ENCODE measurements around the gene NBEA.

The NBEA gene

DNA sequence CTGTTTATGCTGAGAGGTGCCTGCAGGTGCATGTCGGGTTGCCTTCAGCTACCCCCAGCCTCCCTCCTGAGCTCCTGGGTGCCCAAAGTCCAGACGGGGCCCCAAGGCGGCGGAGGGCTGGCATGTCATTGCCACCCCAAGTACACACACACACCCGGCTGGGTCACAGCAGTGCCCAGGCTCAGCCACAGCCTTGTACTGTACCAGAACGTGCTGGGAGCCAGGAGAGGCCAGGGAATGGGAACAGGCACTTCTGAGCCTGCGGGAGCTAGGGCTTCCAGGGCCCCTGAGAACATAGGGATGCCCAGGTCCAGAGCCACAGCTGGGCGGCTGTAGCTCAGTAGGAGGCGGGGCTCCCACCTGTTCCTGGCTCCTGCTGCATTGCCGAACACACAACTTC, 585.4 kb downstream of the NBEA start:
- Histone ChIP-seq H3K27me3 (ENCODE audit: insufficient read depth, poor library complexity, severe bottlenecking) (no peaks in the 10 kb centered on the region), H3K27ac (replicated peaks) (no peak overlapping the region), H3K4me3 (replicated peaks; ENCODE audit: insufficient read depth, low read length) (no peak overlapping the region)
- TF ChIP-seq POLR2AphosphoS5 (IDR thresholded peaks at IDR 0.05; ENCODE audit: low read depth): no peak
- no peak for TF ChIP-seq GABPA (IDR thresholded peaks at IDR 0.05; ENCODE audit: low read depth)
- no peak for TF ChIP-seq SPI1 (IDR thresholded peaks at IDR 0.05; ENCODE audit: borderline replicate concordance, low read depth)
- TF ChIP-seq, protein P1, sequence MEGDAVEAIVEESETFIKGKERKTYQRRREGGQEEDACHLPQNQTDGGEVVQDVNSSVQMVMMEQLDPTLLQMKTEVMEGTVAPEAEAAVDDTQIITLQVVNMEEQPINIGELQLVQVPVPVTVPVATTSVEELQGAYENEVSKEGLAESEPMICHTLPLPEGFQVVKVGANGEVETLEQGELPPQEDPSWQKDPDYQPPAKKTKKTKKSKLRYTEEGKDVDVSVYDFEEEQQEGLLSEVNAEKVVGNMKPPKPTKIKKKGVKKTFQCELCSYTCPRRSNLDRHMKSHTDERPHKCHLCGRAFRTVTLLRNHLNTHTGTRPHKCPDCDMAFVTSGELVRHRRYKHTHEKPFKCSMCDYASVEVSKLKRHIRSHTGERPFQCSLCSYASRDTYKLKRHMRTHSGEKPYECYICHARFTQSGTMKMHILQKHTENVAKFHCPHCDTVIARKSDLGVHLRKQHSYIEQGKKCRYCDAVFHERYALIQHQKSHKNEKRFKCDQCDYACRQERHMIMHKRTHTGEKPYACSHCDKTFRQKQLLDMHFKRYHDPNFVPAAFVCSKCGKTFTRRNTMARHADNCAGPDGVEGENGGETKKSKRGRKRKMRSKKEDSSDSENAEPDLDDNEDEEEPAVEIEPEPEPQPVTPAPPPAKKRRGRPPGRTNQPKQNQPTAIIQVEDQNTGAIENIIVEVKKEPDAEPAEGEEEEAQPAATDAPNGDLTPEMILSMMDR (IDR thresholded peaks at IDR 0.05; ENCODE audit: insufficient read depth, low read length): no peak
- TF ChIP-seq, protein P2, sequence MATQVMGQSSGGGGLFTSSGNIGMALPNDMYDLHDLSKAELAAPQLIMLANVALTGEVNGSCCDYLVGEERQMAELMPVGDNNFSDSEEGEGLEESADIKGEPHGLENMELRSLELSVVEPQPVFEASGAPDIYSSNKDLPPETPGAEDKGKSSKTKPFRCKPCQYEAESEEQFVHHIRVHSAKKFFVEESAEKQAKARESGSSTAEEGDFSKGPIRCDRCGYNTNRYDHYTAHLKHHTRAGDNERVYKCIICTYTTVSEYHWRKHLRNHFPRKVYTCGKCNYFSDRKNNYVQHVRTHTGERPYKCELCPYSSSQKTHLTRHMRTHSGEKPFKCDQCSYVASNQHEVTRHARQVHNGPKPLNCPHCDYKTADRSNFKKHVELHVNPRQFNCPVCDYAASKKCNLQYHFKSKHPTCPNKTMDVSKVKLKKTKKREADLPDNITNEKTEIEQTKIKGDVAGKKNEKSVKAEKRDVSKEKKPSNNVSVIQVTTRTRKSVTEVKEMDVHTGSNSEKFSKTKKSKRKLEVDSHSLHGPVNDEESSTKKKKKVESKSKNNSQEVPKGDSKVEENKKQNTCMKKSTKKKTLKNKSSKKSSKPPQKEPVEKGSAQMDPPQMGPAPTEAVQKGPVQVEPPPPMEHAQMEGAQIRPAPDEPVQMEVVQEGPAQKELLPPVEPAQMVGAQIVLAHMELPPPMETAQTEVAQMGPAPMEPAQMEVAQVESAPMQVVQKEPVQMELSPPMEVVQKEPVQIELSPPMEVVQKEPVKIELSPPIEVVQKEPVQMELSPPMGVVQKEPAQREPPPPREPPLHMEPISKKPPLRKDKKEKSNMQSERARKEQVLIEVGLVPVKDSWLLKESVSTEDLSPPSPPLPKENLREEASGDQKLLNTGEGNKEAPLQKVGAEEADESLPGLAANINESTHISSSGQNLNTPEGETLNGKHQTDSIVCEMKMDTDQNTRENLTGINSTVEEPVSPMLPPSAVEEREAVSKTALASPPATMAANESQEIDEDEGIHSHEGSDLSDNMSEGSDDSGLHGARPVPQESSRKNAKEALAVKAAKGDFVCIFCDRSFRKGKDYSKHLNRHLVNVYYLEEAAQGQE (IDR thresholded peaks at IDR 0.05; ENCODE audit: insufficient replicate concordance, low read depth): no peak
- no peak for DNase-seq (ENCODE audit: low read depth in 1 of 2, low spot score in 1 of 2)

DNA sequence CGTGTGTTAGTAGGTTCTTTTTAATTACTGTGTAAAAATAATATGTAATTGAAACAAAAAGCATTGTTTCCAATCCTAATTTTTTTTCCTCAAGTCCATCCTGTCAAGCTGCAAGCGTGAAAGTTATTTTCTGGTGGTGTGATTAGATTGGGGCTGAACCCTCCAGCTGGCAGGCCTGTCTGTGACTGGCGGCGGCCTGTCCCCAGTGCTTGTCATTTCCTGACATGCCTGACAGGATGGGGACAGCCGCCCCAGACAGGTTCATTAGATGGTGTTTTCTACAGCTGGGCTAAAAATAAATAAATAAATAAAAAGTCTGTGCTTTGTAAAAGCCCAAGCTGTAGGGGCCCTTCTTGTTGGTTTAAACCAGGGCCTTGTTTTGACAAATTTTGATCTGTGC, 588.1 kb downstream of the NBEA start:
- no peak for DNase-seq (ENCODE audit: low read depth in 1 of 2, low spot score in 1 of 2)
- H3K4me3 ChIP-seq (replicated peaks; ENCODE audit: insufficient read depth, low read length): no peak overlapping the region
- H3K27ac ChIP-seq (replicated peaks): no peak overlapping the region
- no peaks in the 10 kb centered on the region for H3K27me3 ChIP-seq (ENCODE audit: insufficient read depth, poor library complexity, severe bottlenecking)
- TF ChIP-seq, protein P1 (IDR thresholded peaks at IDR 0.05; ENCODE audit: insufficient read depth, low read length): no peak
- TF ChIP-seq GABPA (IDR thresholded peaks at IDR 0.05; ENCODE audit: low read depth): no peak
- TF ChIP-seq, protein P2 (IDR thresholded peaks at IDR 0.05; ENCODE audit: insufficient replicate concordance, low read depth): no peak
- TF ChIP-seq SPI1 (IDR thresholded peaks at IDR 0.05; ENCODE audit: borderline replicate concordance, low read depth): no peak
- TF ChIP-seq POLR2AphosphoS5 (IDR thresholded peaks at IDR 0.05; ENCODE audit: low read depth): no peak

DNA sequence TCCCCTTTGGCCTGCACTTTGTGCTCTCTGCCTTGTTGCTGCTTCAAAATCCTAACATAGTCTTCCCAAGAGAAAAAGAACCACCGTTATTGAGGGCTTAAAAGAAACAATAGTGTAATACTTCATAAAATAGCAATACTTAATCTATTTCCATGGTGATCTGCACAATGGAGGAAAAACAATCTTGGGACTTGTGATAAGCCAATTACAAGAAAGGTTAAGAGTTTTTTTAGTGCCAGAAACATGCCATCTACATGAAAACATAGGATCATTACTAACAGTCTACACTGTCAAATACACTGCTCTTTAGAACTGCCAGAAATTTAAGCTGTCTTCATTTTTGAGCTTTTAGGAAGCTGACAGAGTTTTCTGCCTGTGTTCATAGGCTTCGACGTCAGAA, 588.5 kb downstream of the NBEA start:
- Histone ChIP-seq H3K27ac (replicated peaks) (no peak overlapping the region), H3K27me3 (ENCODE audit: insufficient read depth, poor library complexity, severe bottlenecking) (no peaks in the 10 kb centered on the region), H3K4me3 (replicated peaks; ENCODE audit: insufficient read depth, low read length) (no peak overlapping the region)
- DNase-seq (ENCODE audit: low read depth in 1 of 2, low spot score in 1 of 2): no peak
- TF ChIP-seq, protein P1 (IDR thresholded peaks at IDR 0.05; ENCODE audit: insufficient read depth, low read length): no peak
- no peak for TF ChIP-seq SPI1 (IDR thresholded peaks at IDR 0.05; ENCODE audit: borderline replicate concordance, low read depth)
- TF ChIP-seq POLR2AphosphoS5 (IDR thresholded peaks at IDR 0.05; ENCODE audit: low read depth): no peak
- TF ChIP-seq, protein P2 (IDR thresholded peaks at IDR 0.05; ENCODE audit: insufficient replicate concordance, low read depth): no peak
- no peak for TF ChIP-seq GABPA (IDR thresholded peaks at IDR 0.05; ENCODE audit: low read depth)
